ENCODE data around the gene FAM9A.

Gene FAM9A

GRCh38 chrX:8801041-8801599, at the start of gene FAM9A:
Gene FAM9A (minus strand): TSS chrX:8801383. CDS start chrX:8800171, 1,212 bp downstream.
- no peak for DNase-seq (ENCODE audit: low spot score)

- no peak for DNase-seq (ENCODE audit: low spot score)
Observed at GRCh38 chrX:8850478-8850877, 49.3 kb upstream of the FAM9A start.

GRCh38 chrX:8849945-8850344, 48.8 kb upstream of the FAM9A start:
- no peak for DNase-seq (ENCODE audit: low spot score)

GRCh38 chrX:8849458-8849857, 48.3 kb upstream of the FAM9A start:
- DNase-seq (ENCODE audit: low spot score) = no peak

GRCh38 chrX:8848911-8849310, 47.7 kb upstream of the FAM9A start:
- no peak for DNase-seq (ENCODE audit: low spot score)

- DNase-seq (ENCODE audit: low spot score) = no peak
Observed at GRCh38 chrX:8848441-8848840, 47.3 kb upstream of the FAM9A start.

- no peak for DNase-seq (ENCODE audit: low spot score)
Observed at GRCh38 chrX:8847360-8847759, 46.2 kb upstream of the FAM9A start.

GRCh38 chrX:8846266-8846665, 45.1 kb upstream of the FAM9A start:
- no peak for DNase-seq (ENCODE audit: low spot score)

- no peak for DNase-seq (ENCODE audit: low spot score)
Observed at GRCh38 chrX:8845469-8845868, 44.3 kb upstream of the FAM9A start.

- DNase-seq (ENCODE audit: low spot score) = no peak
Observed at GRCh38 chrX:8845060-8845459, 43.9 kb upstream of the FAM9A start.

- no peak for DNase-seq (ENCODE audit: low spot score)
Observed at GRCh38 chrX:8844157-8844556, 43.0 kb upstream of the FAM9A start.

GRCh38 chrX:8841911-8842310, 40.7 kb upstream of the FAM9A start:
- no peak for DNase-seq (ENCODE audit: low spot score)

- no peak for DNase-seq (ENCODE audit: low spot score)
Observed at GRCh38 chrX:8834392-8834791, 33.2 kb upstream of the FAM9A start.

- no peak for DNase-seq (ENCODE audit: low spot score)
Observed at GRCh38 chrX:8832582-8833378, 31.6 kb upstream of the FAM9A start.

- DNase-seq (ENCODE audit: low spot score) = no peak
Observed at GRCh38 chrX:8823698-8824097, 22.5 kb upstream of the FAM9A start.

- DNase-seq (ENCODE audit: low spot score) = no peak
Observed at GRCh38 chrX:8822002-8822401, 20.8 kb upstream of the FAM9A start.

GRCh38 chrX:8820910-8821527, 19.8 kb upstream of the FAM9A start:
- peak; percentile 56 for DNase-seq (ENCODE audit: low spot score)

- no peak for DNase-seq (ENCODE audit: low spot score)
Observed at GRCh38 chrX:8815460-8816065, 14.4 kb upstream of the FAM9A start.

GRCh38 chrX:8813036-8813435, 11.9 kb upstream of the FAM9A start:
- DNase-seq (ENCODE audit: low spot score) = no peak

- no peak for DNase-seq (ENCODE audit: low spot score)
Observed at GRCh38 chrX:8811611-8812010, 10.4 kb upstream of the FAM9A start.

- DNase-seq (ENCODE audit: low spot score) = no peak
Observed at GRCh38 chrX:8808661-8809060, 7.5 kb upstream of the FAM9A start.

- no peak for DNase-seq (ENCODE audit: low spot score)
Observed at GRCh38 chrX:8805974-8806373, 4.8 kb upstream of the FAM9A start.

- no peak for DNase-seq (ENCODE audit: low spot score)
Observed at GRCh38 chrX:8805046-8805445, 3.9 kb upstream of the FAM9A start.

Measured in ecto neural progenitor cell (in vitro differentiated cells).